ENCODE measurements around the gene ABCC1.

DNA sequence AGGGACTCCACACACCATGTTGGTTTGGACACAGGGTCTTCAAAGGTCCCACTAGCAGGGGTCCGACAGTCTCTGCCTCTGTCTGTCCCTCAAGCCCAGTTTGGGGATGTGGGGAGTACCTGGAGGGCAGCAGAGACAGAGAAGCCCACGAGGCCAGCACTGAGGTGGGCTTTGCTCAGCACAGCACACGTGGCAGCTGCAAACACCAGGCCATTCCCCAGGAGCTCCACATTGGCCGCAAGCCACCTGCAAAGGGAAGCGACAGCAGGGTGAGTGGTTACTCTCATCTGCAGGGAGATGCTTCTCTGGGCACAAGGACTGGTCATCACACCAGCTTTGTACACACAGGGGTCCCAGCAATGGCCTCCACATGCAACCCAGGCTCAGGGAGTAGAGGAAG is 211.9 kb downstream of the ABCC1 start:
- TF ChIP-seq ZNF274 (IDR thresholded peaks at IDR 0.05; ENCODE audit: low read depth, low read length), result no peak
- TF ChIP-seq YY1 (IDR thresholded peaks at IDR 0.05; ENCODE audit: insufficient read depth, insufficient read length), result no peak
- TF ChIP-seq SUZ12 (IDR thresholded peaks at IDR 0.05; ENCODE audit: extremely low read depth, insufficient read depth, insufficient read length), result no peak

Measured in NT2/D1 (cell line).